Fibroblast of lung (primary cell): Measurements from ENCODE around the gene CHRM4.

Source experiments
- EZH2 ChIP-seq: IDR thresholded peaks from 2 replicates; pipeline ENCODE4 v1.5.1; 2012; ENCODE audit warnings: low read length, control low read depth, mild to moderate bottlenecking; ENCODE audit errors: missing control alignments
- TF ChIP-seq, protein P1 (sequence below), 2 donors: IDR thresholded peaks in 1 of 2; conservative IDR thresholded peaks in 1 of 2; 1 replicate in 1 of 2; 2 replicates in 1 of 2; pipeline ENCODE4 v1.5.1; 2011 to 2012; ENCODE audit warnings: low read length in 2 of 2, control low read depth in 1 of 2, inconsistent platforms in 1 of 2, low read depth in 1 of 2, mild to moderate bottlenecking in 1 of 2

DNA sequence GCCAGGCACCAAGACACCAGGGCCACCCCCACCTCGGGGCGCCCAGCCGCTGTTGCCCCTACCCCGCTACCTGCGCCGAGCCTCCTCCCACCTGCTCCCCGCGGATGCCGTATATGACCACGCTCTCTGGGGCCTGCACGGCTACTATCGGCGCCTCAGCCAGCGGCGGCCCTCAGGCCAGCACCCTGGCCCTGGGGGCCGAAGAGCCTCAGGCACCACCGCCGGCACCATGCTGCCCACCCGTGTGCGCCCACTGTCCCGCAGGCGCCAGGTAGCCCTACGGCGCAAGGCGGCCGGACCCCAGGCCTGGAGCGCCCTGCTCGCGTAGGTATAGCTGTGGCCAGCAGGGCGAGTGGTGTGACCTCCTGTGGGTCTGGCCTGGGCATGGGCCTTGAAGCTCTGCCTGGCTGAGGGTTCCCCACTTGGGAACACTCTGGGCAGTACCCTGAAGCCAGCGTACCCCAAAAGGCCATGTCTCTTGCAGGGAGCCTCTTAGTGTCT is 24.9 kb downstream of the CHRM4 start:
- TF ChIP-seq EZH2, result no peak
- TF ChIP-seq, protein P1, sequence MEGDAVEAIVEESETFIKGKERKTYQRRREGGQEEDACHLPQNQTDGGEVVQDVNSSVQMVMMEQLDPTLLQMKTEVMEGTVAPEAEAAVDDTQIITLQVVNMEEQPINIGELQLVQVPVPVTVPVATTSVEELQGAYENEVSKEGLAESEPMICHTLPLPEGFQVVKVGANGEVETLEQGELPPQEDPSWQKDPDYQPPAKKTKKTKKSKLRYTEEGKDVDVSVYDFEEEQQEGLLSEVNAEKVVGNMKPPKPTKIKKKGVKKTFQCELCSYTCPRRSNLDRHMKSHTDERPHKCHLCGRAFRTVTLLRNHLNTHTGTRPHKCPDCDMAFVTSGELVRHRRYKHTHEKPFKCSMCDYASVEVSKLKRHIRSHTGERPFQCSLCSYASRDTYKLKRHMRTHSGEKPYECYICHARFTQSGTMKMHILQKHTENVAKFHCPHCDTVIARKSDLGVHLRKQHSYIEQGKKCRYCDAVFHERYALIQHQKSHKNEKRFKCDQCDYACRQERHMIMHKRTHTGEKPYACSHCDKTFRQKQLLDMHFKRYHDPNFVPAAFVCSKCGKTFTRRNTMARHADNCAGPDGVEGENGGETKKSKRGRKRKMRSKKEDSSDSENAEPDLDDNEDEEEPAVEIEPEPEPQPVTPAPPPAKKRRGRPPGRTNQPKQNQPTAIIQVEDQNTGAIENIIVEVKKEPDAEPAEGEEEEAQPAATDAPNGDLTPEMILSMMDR (conservative IDR thresholded peaks at IDR 0.05 in 1 of 2, IDR thresholded peaks at IDR 0.05 in 1 of 2; ENCODE audit: low read depth in 1 of 2, low read length in 2 of 2), result no peak
